Measurements from ENCODE around the gene COL18A1. TPM values are rescaled to one million over a fixed set of nuclear protein-coding genes. Genes with fewer than 3 reads are reported as not detected.
A peak's percentile ranks its signal among the peaks of the same experiment; 100 is the strongest.

COL18A1 gene
- polyA plus RNA-seq, 4 donors = 2.2 to 34.3 (median 16.5) TPM

GRCh38 chr21:45405819-45406762 is 1.1 kb downstream of the COL18A1 start:
- Histone ChIP-seq H3K27ac (ENCODE audit: low read depth in 1 of 3, low read length in 2 of 3) (peak overlapping the region in 2 of 3 donors; percentile 17 to 78), H3K9me3 (ENCODE audit: control insufficient read depth in 2 of 2, insufficient read depth in 1 of 2, low read depth in 1 of 2, low read length in 1 of 2) (peaks cover 0 to 6% of the 10 kb centered on the region in 2 donors), H3K4me1 (ENCODE audit: control insufficient read depth in 3 of 3, insufficient read depth in 2 of 3, low read depth in 1 of 3, low read length in 2 of 3) (peaks cover 0 to 26% (median 0%) of the 10 kb centered on the region in 3 donors), H3K36me3 (ENCODE audit: control insufficient read depth in 3 of 3, insufficient read depth in 2 of 3, low read depth in 1 of 3, low read length in 3 of 3) (no peaks in the 10 kb centered on the region), H3K4me3 (ENCODE audit: low read depth in 1 of 3, low read length in 3 of 3) (peak overlapping the region; percentile 10 to 57 (median 38)), H3K27me3 (ENCODE audit: control insufficient read depth in 3 of 3, insufficient read depth in 3 of 3, low read length in 3 of 3) (peaks cover 3 to 29% (median 5%) of the 10 kb centered on the region in 3 donors)
- FAIRE-seq (no peak), DNase-seq (peak in 1 of 2 donors; percentile 59)
- WGBS, 3 donors = 6 to 13% (median 12%) methylated on average over 73 to 83 of the region's 83 CpGs

- Histone ChIP-seq H3K27ac (ENCODE audit: low read depth in 1 of 3, low read length in 2 of 3) (peak overlapping the region in 1 of 3 donors; percentile 78), H3K27me3 (ENCODE audit: control insufficient read depth in 3 of 3, insufficient read depth in 3 of 3, low read length in 3 of 3) (peaks cover 3 to 27% (median 5%) of the 10 kb centered on the region in 3 donors), H3K36me3 (ENCODE audit: control insufficient read depth in 3 of 3, insufficient read depth in 2 of 3, low read depth in 1 of 3, low read length in 3 of 3) (no peaks in the 10 kb centered on the region), H3K4me3 (ENCODE audit: low read depth in 1 of 3, low read length in 3 of 3) (peak overlapping the region in 1 of 3 donors; percentile 10), H3K4me1 (ENCODE audit: control insufficient read depth in 3 of 3, insufficient read depth in 2 of 3, low read depth in 1 of 3, low read length in 2 of 3) (peaks cover 0 to 29% (median 0%) of the 10 kb centered on the region in 3 donors), H3K9me3 (ENCODE audit: control insufficient read depth in 2 of 2, insufficient read depth in 1 of 2, low read depth in 1 of 2, low read length in 1 of 2) (peaks cover 0 to 3% of the 10 kb centered on the region in 2 donors)
- DNase-seq (no peak), FAIRE-seq (no peak)
- WGBS, 3 donors = 73 to 87% (median 86%) methylated on average over 17 of the region's 17 CpGs
Measured at GRCh38 chr21:45406801-45407628, 2.0 kb downstream of the COL18A1 start.

DNA sequence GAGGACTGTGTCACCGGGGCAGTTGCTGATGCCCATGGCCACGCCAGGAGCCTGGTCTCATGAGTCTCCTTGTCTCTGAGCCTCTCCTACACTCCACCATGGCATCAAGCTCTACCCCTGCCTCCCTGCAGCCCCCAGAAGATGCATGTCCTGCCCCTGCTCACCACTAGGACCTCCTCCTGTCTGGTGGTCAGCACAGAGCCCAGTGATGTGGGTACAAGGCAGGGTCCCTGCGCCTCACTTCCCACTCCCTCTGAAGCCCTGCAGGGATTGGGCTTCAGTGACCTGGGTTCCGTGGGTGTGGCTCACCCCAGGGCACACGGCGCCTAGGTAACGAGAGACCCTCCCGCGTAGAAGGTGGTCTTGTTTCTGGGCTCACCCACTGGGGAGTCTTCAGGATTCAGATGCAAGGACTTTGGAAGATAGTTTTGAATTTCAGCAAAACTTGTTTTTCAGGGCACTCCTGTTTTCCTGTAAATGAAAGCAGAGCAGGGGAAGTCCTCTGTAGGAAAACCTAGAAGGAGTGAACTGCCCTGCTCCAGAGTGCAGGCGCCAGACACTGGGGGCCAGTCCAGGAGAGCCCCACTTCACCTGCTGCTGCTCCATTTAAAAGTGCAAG is 2.8 kb downstream of the COL18A1 start:
- no peaks in the 10 kb centered on the region for H3K9me3 ChIP-seq (ENCODE audit: control insufficient read depth in 2 of 2, insufficient read depth in 1 of 2, low read depth in 1 of 2, low read length in 1 of 2)
- no peaks in the 10 kb centered on the region for H3K36me3 ChIP-seq (ENCODE audit: control insufficient read depth in 3 of 3, insufficient read depth in 2 of 3, low read depth in 1 of 3, low read length in 3 of 3)
- no peak overlapping the region for H3K4me3 ChIP-seq (ENCODE audit: low read depth in 1 of 3, low read length in 3 of 3)
- 64 to 80% (median 66%) methylated on average over 10 of the region's 10 CpGs for WGBS, 3 donors
- DNase-seq (no peak), FAIRE-seq (no peak)
- peaks cover 3 to 25% (median 5%) of the 10 kb centered on the region in 3 donors for H3K27me3 ChIP-seq (ENCODE audit: control insufficient read depth in 3 of 3, insufficient read depth in 3 of 3, low read length in 3 of 3)
- peaks cover 0 to 29% (median 0%) of the 10 kb centered on the region in 3 donors for H3K4me1 ChIP-seq (ENCODE audit: control insufficient read depth in 3 of 3, insufficient read depth in 2 of 3, low read depth in 1 of 3, low read length in 2 of 3)
- H3K27ac ChIP-seq (ENCODE audit: low read depth in 1 of 3, low read length in 2 of 3) = no peak overlapping the region

DNA sequence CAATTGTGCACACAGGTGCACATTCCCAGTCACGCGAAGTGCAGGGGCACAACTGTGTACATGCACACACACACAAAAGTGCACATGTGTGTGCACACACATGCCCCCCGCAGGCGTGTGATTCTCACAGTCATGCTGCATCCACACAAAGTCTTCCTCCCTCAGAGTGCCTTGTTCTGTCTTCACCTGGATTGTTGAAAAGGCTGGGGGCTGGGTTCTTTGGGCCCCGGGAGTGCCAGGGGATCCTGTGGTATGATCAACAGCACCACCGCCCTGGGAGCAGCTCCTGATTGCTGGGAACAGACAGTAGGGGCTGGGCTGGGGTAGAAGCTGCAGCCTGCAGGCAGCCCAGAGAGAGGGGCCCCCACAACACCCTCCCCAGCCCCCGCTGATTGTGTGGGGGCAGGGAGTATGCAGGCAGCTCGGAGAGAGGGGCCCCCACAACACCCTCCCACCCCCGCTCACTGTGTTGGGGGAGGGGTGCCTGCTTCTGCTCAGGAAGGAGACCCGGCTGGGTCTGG is 3.4 kb downstream of the COL18A1 start:
- FAIRE-seq (no peak), DNase-seq (no peak)
- peaks cover 3 to 20% (median 5%) of the 10 kb centered on the region in 3 donors for H3K27me3 ChIP-seq (ENCODE audit: control insufficient read depth in 3 of 3, insufficient read depth in 3 of 3, low read length in 3 of 3)
- WGBS, 3 donors = 62 to 70% (median 69%) methylated on average over 9 to 10 of the region's 10 CpGs
- no peaks in the 10 kb centered on the region for H3K36me3 ChIP-seq (ENCODE audit: control insufficient read depth in 3 of 3, insufficient read depth in 2 of 3, low read depth in 1 of 3, low read length in 3 of 3)
- no peak overlapping the region for H3K4me3 ChIP-seq (ENCODE audit: low read depth in 1 of 3, low read length in 3 of 3)
- no peaks in the 10 kb centered on the region for H3K9me3 ChIP-seq (ENCODE audit: control insufficient read depth in 2 of 2, insufficient read depth in 1 of 2, low read depth in 1 of 2, low read length in 1 of 2)
- H3K27ac ChIP-seq (ENCODE audit: low read depth in 1 of 3, low read length in 2 of 3) = no peak overlapping the region
- H3K4me1 ChIP-seq (ENCODE audit: control insufficient read depth in 3 of 3, insufficient read depth in 2 of 3, low read depth in 1 of 3, low read length in 2 of 3) = peaks cover 0 to 29% (median 0%) of the 10 kb centered on the region in 3 donors

- no peak for DNase-seq
- no peaks in the 10 kb centered on the region for H3K9me3 ChIP-seq (ENCODE audit: control insufficient read depth in 2 of 2, insufficient read depth in 1 of 2, low read depth in 1 of 2, low read length in 1 of 2)
- no peaks in the 10 kb centered on the region for H3K36me3 ChIP-seq (ENCODE audit: control insufficient read depth in 3 of 3, insufficient read depth in 2 of 3, low read depth in 1 of 3, low read length in 3 of 3)
- H3K4me1 ChIP-seq (ENCODE audit: control insufficient read depth in 3 of 3, insufficient read depth in 2 of 3, low read depth in 1 of 3, low read length in 2 of 3) = peaks cover 0 to 29% (median 0%) of the 10 kb centered on the region in 3 donors
- H3K27me3 ChIP-seq (ENCODE audit: control insufficient read depth in 3 of 3, insufficient read depth in 3 of 3, low read length in 3 of 3) = peaks cover 3 to 15% (median 5%) of the 10 kb centered on the region in 3 donors
- no peak overlapping the region for H3K27ac ChIP-seq (ENCODE audit: low read depth in 1 of 3, low read length in 2 of 3)
- WGBS, 3 donors = 66 to 78% (median 77%) methylated on average over 9 of the region's 9 CpGs
- FAIRE-seq = no peak
- H3K4me3 ChIP-seq (ENCODE audit: low read depth in 1 of 3, low read length in 3 of 3) = no peak overlapping the region
Measured at GRCh38 chr21:45408801-45409261, 3.9 kb downstream of the COL18A1 start.

DNA sequence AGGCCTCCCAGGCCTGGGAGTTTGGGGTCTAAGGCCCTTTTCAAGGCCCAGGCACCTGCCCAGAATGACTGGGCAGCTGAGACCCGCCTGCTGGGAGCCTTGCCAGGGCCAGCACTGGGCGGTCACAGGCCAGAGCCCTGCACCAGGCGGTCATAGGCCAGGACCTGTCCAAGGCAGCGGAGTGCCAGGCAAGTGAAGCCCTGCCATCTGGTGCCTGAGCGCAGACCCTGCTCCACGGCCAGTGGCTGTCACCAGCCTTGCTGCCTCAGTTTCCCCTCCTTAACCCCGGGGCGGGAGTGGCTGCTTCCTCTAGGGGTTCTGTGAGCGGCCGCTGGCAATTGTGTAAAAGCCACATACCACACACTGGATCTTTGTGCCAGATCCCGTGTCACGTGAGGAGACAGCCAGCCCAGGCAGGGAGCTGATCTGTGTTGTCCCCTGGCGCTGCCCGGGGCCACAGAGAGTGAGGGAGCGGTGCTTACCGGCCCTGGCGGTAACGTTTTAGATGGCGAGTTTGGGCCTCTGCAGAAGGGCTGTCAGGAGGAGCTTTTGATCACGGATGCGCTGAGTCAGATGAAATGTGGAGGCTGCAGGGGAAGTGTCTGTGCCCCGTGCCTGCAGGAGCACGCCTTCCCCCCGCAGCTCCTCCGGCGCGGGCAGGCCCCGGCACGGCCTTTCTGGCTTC is 4.6 kb downstream of the COL18A1 start:
- H3K27ac ChIP-seq (ENCODE audit: low read depth in 1 of 3, low read length in 2 of 3) = no peak overlapping the region
- peaks cover 1 to 8% (median 3%) of the 10 kb centered on the region in 3 donors for H3K27me3 ChIP-seq (ENCODE audit: control insufficient read depth in 3 of 3, insufficient read depth in 3 of 3, low read length in 3 of 3)
- H3K4me1 ChIP-seq (ENCODE audit: control insufficient read depth in 3 of 3, insufficient read depth in 2 of 3, low read depth in 1 of 3, low read length in 2 of 3) = peaks cover 0 to 23% (median 0%) of the 10 kb centered on the region in 3 donors
- FAIRE-seq = no peak
- no peak overlapping the region for H3K4me3 ChIP-seq (ENCODE audit: low read depth in 1 of 3, low read length in 3 of 3)
- H3K9me3 ChIP-seq (ENCODE audit: control insufficient read depth in 2 of 2, insufficient read depth in 1 of 2, low read depth in 1 of 2, low read length in 1 of 2) = no peaks in the 10 kb centered on the region
- 82 to 85% (median 85%) methylated on average over 26 to 29 of the region's 29 CpGs for WGBS, 3 donors
- no peak for DNase-seq
- H3K36me3 ChIP-seq (ENCODE audit: control insufficient read depth in 3 of 3, insufficient read depth in 2 of 3, low read depth in 1 of 3, low read length in 3 of 3) = no peaks in the 10 kb centered on the region

GRCh38 chr21:45410151-45410864 is 5.3 kb downstream of the COL18A1 start:
- no peaks in the 10 kb centered on the region for H3K36me3 ChIP-seq (ENCODE audit: control insufficient read depth in 3 of 3, insufficient read depth in 2 of 3, low read depth in 1 of 3, low read length in 3 of 3)
- no peaks in the 10 kb centered on the region for H3K9me3 ChIP-seq (ENCODE audit: control insufficient read depth in 2 of 2, insufficient read depth in 1 of 2, low read depth in 1 of 2, low read length in 1 of 2)
- 55 to 68% (median 58%) methylated on average over 24 to 28 of the region's 28 CpGs for WGBS, 3 donors
- no peak overlapping the region for H3K4me3 ChIP-seq (ENCODE audit: low read depth in 1 of 3, low read length in 3 of 3)
- peaks cover 0 to 7% (median 3%) of the 10 kb centered on the region in 3 donors for H3K27me3 ChIP-seq (ENCODE audit: control insufficient read depth in 3 of 3, insufficient read depth in 3 of 3, low read length in 3 of 3)
- H3K27ac ChIP-seq (ENCODE audit: low read depth in 1 of 3, low read length in 2 of 3) = no peak overlapping the region
- DNase-seq = peak in 1 of 2 donors; percentile 64
- no peak for FAIRE-seq
- H3K4me1 ChIP-seq (ENCODE audit: control insufficient read depth in 3 of 3, insufficient read depth in 2 of 3, low read depth in 1 of 3, low read length in 2 of 3) = peaks cover 0 to 22% (median 0%) of the 10 kb centered on the region in 3 donors

Measured in small intestine (tissue), 7 donors.